Measurements from ENCODE around the gene MRPL3. TPM values are rescaled to one million over a fixed set of nuclear protein-coding genes. Genes with fewer than 3 reads are reported as not detected.

Gene MRPL3
- total and polyA plus RNA-seq, 10 of the 15 experiments (the other 5 are each of a cell fraction or from before 2014, with no cell fraction given) = 91.6 to 307 (median 198) TPM

DNA sequence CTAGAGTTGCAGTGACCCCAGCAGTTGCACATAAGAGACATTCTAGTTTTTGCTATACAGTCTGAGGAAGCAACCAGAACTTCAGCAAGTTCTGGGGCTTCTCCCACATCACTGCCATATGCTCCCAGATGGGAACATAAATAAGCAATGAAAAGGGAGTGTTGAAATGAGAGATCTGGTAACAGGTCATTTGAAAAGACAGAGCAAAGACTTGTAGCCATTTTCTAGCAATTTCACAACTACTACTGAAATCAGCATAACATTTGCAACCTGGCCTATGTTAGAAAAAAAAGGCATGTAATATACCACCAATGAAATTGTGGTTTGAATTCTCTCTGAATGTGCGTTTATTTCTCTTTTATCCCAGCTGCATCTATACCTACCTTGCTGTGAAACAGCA lies 63.7 kb downstream of the MRPL3 start:
- no TSS peak for BruUV-seq (replicated peaks)
- POLR2A ChIA-PET = no interaction called here
- FAIRE-seq (no peak), ATAC-seq (no peak), DNase-seq (ENCODE audit: low read depth, low spot score) (no peak)
- H3K27ac ChIP-seq (ENCODE audit: control insufficient read depth, insufficient read depth) = no peak overlapping the region
- H3K27me3 ChIP-seq (replicated peaks in 1 of 2; ENCODE audit: control insufficient read depth in 2 of 2, insufficient read depth in 2 of 2, low read length in 1 of 2) = no peaks in the 10 kb centered on the region
- CTCF ChIA-PET = interaction anchor here (0.8 kb wide), 1 partner anchor 20 kb away, joined by 3 read pairs; no protein-coding TSS in a partner anchor
- WGBS (ENCODE audit: insufficient coverage, insufficient replicate concordance, low lambda C conversion rate, missing lambda C conversion rate) = 56% methylated on average over 1 of the region's 1 CpG
- SMC1A ChIA-PET (ENCODE audit: uncharacterized antibody, unreplicated experiment) = interaction anchor here (0.6 kb wide), 1 partner anchor 102 kb away, joined by 3 read pairs; no protein-coding TSS in a partner anchor
- no peaks in the 10 kb centered on the region for H3K4me1 ChIP-seq (ENCODE audit: control insufficient read depth, insufficient read depth, low read length)
- no peaks in the 10 kb centered on the region for H3K36me3 ChIP-seq (ENCODE audit: control insufficient read depth in 2 of 2, insufficient read depth in 2 of 2, low read length in 1 of 2)
- H3K9ac ChIP-seq (ENCODE audit: control insufficient read depth, insufficient read depth, low read length) = no peak overlapping the region
- H2AFZ ChIP-seq (ENCODE audit: control insufficient read depth, low read depth, low read length) = no peak overlapping the region
- H4K20me1 ChIP-seq (ENCODE audit: control insufficient read depth, insufficient read depth) = no peaks in the 10 kb centered on the region
- TF ChIP-seq CEBPB (IDR thresholded peaks at IDR 0.05; ENCODE audit: borderline replicate concordance in 1 of 2, low read depth in 2 of 2, low read length in 2 of 2) = no peak
- no peak for TF ChIP-seq ZNF622 (IDR thresholded peaks at IDR 0.05)
- TF ChIP-seq, protein P1, sequence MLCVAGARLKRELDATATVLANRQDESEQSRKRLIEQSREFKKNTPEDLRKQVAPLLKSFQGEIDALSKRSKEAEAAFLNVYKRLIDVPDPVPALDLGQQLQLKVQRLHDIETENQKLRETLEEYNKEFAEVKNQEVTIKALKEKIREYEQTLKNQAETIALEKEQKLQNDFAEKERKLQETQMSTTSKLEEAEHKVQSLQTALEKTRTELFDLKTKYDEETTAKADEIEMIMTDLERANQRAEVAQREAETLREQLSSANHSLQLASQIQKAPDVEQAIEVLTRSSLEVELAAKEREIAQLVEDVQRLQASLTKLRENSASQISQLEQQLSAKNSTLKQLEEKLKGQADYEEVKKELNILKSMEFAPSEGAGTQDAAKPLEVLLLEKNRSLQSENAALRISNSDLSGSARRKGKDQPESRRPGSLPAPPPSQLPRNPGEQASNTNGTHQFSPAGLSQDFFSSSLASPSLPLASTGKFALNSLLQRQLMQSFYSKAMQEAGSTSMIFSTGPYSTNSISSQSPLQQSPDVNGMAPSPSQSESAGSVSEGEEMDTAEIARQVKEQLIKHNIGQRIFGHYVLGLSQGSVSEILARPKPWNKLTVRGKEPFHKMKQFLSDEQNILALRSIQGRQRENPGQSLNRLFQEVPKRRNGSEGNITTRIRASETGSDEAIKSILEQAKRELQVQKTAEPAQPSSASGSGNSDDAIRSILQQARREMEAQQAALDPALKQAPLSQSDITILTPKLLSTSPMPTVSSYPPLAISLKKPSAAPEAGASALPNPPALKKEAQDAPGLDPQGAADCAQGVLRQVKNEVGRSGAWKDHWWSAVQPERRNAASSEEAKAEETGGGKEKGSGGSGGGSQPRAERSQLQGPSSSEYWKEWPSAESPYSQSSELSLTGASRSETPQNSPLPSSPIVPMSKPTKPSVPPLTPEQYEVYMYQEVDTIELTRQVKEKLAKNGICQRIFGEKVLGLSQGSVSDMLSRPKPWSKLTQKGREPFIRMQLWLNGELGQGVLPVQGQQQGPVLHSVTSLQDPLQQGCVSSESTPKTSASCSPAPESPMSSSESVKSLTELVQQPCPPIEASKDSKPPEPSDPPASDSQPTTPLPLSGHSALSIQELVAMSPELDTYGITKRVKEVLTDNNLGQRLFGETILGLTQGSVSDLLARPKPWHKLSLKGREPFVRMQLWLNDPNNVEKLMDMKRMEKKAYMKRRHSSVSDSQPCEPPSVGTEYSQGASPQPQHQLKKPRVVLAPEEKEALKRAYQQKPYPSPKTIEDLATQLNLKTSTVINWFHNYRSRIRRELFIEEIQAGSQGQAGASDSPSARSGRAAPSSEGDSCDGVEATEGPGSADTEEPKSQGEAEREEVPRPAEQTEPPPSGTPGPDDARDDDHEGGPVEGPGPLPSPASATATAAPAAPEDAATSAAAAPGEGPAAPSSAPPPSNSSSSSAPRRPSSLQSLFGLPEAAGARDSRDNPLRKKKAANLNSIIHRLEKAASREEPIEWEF (IDR thresholded peaks at IDR 0.05; ENCODE audit: insufficient replicate concordance, low read depth, low read length) = no peak
- TF ChIP-seq MTA3 (IDR thresholded peaks at IDR 0.05; ENCODE audit: borderline replicate concordance, low read length) = no peak
- TF ChIP-seq, protein P2, sequence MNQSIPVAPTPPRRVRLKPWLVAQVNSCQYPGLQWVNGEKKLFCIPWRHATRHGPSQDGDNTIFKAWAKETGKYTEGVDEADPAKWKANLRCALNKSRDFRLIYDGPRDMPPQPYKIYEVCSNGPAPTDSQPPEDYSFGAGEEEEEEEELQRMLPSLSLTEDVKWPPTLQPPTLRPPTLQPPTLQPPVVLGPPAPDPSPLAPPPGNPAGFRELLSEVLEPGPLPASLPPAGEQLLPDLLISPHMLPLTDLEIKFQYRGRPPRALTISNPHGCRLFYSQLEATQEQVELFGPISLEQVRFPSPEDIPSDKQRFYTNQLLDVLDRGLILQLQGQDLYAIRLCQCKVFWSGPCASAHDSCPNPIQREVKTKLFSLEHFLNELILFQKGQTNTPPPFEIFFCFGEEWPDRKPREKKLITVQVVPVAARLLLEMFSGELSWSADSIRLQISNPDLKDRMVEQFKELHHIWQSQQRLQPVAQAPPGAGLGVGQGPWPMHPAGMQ (IDR thresholded peaks at IDR 0.05; ENCODE audit: borderline replicate concordance) = no peak
- TF ChIP-seq RELA (IDR thresholded peaks at IDR 0.05; ENCODE audit: borderline replicate concordance, partially characterized antibody) = no peak
- in situ Hi-C loops (cut with MboI) = no loop called here
- no peak overlapping the region for H3K4me2 ChIP-seq (ENCODE audit: control insufficient read depth, insufficient read depth)
- H3K4me3 ChIP-seq = no peak overlapping the region
- RAD21 ChIA-PET (ENCODE audit: unreplicated experiment) = no interaction called here
- intact Hi-C loops (cut with micrococcal nuclease; ENCODE audit: unreplicated experiment) = no loop called here
- no peaks in the 10 kb centered on the region for H3K79me2 ChIP-seq (ENCODE audit: control insufficient read depth, insufficient read depth, low read length)
- H3K9me3 ChIP-seq (replicated peaks; ENCODE audit: control insufficient read depth, insufficient read depth, low read length) = no peaks in the 10 kb centered on the region

All from GM12878 (cell line).